COLO829 (cell line): ENCODE data around the gene ANGEL2.
"Not testable (repeated sequence)": the region's sequence is repeated elsewhere in the genome, so short reads cannot be mapped to it uniquely, and the experiment has no call there.

ENCODE experiments used
- DNase-seq: peaks from one replicate; pipeline ENCODE4 v3.0.0; 2012; ENCODE audit warnings: low spot score

ANGEL2 gene, protein sequence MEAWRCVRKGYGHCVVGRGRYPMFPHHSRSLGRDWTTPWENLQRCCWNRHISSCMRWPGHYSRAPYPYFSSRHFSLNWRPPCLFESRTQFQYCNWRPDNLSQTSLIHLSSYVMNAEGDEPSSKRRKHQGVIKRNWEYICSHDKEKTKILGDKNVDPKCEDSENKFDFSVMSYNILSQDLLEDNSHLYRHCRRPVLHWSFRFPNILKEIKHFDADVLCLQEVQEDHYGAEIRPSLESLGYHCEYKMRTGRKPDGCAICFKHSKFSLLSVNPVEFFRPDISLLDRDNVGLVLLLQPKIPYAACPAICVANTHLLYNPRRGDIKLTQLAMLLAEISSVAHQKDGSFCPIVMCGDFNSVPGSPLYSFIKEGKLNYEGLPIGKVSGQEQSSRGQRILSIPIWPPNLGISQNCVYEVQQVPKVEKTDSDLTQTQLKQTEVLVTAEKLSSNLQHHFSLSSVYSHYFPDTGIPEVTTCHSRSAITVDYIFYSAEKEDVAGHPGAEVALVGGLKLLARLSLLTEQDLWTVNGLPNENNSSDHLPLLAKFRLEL

DNA sequence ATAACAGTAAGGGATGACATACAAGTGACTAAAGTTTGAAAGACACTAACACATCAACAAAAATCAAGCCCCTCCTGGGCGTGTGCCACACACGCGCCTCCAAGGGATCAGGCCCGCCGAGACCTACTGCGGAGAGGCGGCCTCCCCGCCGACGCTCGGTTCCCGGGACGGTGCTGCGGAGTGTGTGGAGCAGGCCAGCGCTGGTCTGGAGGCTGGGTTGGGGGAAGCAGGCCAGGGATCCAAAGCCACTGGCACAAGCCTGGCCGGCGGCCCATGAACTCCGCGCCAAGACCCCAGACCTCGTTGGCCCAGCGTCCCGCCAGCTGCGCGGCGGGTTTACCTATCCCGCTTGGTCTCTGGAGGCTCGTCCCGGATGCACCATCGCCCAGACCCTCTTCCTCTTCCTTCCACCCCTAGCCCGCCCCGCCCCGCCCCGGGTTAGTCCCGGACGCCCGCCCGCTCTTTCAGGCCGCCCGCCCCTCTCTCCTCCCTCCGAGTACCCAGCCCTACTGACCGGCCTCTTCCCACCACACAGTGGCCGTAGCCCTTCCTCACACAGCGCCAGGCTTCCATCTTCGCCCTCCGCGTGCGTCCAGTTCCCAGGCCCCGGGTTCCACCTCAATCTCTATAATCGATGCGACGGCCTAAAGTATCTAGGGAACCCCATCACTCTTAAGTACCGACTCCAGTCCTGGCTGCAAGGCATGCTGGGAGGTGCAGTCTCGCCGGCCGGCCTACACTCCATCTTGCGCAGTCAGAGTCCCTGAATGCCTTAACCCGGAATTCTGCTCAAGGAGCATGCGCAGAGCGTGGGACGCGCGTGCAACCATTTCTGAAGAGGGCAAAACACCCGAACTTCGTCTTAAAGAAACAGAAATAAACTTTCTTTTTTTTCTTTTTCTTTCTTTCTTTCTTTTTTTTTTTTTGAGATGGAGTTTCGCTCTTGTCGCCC, at the start of gene ANGEL2:
ANGEL2 (minus strand) TSS at position 769 of the 952 bp plus-strand sequence; CDS start at position 573, 196 bp downstream.
- peak; percentile 97 for DNase-seq

DNA sequence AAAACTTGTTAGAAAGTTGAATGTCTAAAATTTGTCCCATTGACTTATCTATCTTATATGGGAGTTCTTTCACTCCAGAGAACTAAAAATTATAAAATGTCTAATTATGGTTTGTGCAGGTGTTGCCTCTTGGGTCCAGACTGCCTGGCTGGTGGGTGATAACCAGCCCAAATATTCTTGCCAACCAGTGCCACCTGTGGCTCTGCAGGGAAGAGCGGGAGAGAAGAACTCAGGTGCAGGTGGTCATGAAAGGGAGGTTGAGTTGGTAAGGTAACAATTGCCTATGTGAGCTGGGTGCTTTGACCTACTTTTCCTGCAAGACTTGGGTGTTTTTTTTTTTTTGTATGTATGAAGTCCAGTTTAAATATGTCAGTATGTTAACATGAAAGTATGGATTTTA, 45.6 kb upstream of the ANGEL2 start:
- DNase-seq = no peak

DNA sequence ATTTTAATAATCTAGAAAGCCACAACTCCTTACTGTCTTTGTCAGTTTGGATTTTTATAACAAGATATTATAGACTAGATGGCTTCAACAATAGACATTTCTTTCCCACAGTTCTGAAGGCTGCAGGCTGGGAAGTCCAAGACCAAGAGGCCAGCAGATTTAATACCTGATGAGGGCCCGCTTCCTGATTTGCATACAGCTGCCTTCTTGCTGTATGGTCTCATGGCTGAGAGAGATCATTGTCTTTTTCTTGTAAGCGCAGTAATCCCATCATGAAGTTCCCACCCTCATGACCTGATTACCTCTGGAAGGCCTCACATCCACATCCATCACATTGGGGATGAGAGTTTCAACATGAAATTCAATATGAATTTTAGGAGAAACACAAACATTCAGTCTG, 45.2 kb upstream of the ANGEL2 start:
- DNase-seq = no peak

DNA sequence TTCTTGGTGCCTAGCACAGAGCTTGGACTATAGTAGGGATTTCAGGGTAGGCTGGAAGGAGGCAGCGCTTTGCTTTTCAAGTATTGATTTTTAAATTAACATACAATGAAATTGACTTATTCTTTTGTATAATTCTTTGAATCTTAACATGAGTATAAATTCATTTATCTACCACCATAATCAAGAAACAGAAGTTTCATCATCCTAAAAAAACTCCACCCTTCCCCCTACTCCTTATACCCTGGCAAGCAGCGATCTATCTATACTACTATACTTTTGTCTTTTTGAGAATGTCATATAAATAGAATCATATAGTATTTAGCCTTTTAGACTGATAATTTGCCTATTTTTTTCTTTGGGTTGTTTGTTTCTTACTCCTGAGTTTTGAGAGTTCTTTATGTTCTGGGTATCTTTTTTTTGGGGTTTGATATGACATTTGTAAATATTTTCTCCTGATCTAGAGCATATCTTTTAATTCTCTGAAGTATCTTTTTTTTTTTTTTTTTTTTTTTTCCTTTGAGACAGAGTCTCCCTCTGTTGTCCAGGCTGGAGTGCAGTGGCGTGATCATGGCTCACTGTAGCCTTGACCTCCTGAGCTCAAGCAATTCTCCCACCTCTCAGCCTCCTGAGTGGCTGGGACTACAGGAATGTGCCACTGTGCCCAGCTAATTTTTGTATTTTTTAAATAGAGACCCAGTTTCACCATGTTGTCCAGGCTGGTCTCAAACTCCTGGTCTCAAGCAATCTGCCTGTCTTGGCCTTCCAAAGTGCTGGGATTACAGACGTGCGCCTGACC, 41.8 kb upstream of the ANGEL2 start:
- no peak for DNase-seq

DNA sequence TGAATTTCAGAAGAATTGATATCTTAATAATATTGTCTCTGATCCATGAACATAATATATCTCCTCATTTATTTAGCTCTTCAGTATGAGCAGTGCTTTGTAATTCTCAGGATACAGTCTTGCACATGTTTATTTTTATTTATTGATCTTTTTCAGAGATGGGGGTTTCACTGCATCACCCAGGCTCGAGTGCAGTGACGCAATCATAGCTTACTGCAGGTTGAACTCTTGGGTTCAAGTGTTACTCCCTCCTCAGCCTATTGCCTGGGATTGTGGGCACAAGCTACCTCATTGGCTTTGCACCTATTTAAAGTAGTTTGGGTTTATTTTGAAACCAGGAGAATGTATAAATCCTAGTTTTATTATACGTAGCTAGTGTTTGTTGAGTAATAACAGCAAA, 40.1 kb upstream of the ANGEL2 start:
- DNase-seq = no peak

DNA sequence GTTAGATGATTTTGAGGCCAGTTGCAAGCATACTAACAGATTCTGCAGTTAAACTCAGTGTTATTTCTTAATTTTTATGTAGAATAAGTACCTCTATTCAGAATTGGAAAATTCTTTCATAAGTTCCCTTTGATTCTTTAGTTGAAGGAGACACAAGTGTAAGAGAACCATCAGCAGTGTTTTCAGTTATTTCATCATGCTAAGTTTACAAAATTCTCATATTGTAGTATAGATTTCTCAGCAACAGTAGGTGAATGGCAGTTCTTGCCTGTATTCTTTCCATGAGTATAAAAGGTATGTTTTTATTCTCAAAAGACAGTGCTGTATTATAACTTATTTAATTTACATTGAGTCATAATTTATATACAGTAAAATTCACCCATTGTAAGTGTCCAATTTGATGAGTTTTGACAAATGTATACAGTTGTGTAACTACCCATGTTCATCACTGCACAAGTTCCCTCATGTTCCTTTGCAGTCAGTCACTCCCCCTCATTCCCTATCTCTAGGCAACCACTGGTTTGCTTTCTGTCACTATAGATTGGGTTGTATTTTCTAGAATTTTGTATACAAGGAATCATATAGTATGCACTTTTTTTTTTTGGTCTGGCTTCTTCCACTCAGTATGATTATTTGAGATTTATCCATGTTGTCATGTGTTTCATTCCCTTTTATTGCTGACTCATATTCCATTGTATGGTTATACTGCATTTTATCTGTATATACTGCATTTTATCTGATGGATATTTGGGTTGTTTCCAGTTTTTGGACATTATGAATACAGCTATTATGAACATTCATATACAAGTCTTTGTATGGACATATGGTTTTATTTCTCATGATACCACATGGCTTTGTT, 39.3 kb upstream of the ANGEL2 start:
- DNase-seq = no peak

DNA sequence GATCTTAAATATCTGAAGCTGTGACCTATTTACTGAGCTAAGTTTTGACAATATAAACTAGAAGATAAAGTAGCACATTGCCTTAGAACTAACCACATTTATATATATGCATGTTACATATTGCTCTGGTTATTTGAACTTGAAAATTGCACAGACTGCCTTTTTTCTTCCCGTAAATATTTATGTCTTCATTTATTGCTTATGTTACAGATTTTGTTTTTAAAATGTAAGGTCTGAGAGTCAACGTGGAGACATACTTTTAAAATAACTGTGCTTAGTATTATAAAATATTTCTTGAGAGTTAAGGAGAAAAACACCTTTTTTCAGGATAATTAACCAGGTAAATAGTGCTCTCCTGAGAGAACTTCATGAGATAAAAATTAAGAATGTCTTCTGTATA, 38.5 kb upstream of the ANGEL2 start:
- DNase-seq = no peak

DNA sequence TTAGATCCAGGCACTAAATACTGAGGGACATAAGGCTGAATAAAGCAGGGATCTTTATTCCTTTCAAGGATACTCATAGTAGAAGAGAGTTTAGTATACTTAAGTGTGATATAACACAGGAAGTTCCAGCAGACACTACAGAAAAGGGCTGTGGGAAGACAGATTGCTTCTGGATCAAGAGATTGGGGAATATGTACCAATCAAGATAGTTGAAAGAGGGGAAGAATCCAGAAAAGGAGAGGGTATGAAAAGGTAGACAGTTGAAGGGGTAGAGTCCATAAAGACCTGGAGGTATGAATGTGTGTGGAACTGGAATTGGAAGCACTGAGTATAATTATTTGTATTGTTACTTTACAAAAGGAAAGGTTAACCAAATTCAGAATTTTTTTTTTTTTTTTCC, 37.8 kb upstream of the ANGEL2 start:
- DNase-seq = no peak

DNA sequence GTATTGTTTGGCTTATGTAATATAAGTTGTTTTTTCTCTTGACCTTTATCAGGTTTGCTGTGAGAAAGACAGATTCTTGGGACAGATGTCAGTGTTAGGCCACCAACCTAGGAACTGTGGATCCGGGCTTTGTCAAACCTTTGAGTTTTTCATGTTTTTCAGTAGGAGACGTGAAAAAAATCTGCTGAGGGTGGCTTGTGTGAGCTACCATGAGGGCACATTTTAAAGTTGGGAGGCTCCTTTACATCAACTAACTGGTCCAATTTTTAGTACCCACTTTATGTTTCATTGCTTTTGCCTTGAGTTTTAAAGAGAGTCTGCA, 36.2 kb upstream of the ANGEL2 start:
- no peak for DNase-seq

DNA sequence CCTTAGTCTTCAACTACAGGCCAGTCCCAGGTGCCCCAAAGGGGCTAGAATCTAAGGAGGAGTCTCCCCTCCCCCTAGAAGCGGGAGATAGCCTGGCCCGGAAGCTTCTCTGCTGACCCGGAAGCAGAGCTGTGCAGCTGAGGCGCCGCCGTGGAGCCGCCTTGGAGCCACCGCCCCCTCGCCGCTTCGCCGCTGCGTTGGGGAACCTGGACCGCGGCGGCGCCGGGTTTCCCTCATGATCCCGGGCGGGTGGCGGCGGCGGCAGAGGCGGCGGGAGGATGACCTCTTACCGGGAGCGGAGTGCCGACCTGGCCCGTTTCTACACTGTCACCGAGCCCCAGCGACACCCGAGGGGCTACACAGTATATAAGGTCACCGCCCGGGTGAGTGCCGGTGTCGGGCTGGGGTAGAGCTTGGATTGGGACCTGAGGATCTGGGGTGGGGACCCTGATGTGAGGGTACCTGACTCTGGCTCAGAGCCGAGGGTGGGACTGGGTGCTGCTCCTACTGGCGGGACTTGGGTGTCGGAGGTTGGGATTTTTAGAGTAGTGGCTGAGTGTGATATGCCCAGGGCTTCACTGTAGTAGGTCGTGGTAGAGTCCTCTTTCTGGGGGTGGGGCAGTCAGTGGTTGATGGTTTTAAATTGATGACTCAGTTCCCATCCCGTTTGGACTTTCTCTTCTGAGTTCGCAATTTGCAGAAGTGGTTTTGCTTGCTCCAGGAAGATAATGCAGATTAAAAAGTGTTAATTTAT, 35.6 kb upstream of the ANGEL2 start, which contains the start of gene RPS6KC1:
RPS6KC1 (plus strand) TSS at position 115 of the 754 bp plus-strand sequence; CDS start at position 279, 164 bp downstream.
- DNase-seq = peak; percentile 87

DNA sequence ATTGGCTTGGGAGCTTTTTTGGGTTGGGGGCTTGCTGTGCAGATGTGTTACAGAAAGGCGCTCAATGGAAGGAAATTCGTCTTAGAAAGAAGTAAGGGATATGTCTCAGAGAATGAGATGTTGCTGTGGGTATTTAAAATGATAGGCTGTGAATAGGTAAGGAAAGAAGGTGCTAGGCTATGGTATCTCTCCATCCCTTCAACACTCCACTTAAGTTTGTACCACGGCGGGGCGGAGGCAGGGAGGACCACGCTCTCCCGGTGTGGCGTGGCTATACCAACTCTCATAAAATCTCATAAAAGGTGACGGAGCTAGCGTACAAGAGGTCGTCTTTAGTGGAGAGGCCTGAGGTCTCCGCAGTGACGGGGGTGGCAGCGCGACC, 35.1 kb upstream of the ANGEL2 start:
- no peak for DNase-seq

DNA sequence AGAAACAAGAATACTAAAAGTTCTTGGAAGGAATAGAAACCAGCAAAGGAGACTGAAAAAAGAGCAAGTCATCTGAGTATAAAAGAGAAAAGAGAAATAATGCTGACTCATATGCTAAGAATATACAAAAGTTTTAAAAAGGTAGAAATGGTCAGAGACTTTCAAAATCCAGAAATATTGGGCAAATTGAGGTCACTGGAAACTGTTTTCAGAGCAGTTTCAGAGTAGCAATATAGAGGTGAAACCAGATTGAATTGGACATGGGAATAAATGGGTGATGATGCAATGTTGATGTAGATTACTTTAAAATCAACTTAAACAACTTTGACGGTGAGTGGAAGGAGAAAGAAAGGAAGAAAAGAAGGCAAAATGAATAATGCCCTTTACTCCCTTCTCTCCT, 33.6 kb upstream of the ANGEL2 start:
- DNase-seq = no peak

DNA sequence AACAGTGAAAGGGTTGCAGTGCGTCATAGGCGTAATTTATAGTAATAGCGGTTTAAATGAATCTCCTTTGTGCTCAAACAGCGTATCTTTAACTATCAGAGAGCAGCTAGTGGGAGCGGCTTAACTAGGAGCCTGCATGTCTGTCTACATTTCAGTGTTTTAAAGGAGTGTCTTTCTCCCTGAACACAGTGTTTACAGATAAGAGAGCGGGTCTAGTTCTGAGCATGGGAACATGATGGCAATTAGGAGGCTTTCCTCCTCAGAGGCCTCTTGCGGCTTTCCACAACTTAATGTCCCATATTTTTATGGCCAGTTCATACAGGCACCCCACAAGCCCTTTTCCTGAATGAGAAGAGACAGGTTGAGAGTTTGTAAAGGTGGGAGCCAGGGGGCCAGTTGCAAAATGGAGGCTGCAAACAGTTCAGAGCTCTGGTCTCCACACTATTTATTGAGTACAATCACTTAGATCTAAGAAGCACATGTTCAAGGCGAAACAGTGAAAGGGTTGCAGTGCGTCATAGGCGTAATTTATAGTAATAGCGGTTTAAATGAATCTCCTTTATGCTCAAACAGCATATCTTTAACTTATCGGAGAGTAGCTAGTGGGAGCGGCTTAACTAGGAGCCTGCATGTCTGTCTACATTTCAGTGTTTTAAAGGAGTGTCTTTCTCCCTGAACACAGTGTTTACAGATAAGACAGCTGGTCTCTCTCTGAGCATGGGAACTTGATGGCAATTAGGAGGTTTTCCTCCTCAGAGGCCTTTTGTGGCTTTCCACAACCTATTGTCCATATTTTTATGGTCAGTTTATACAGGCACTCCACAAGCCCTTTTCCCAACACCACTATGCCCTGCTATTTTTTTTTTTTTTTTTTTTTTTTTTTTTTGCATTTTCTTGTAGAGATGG, 29.9 kb upstream of the ANGEL2 start:
- not testable (repeated sequence) for DNase-seq

DNA sequence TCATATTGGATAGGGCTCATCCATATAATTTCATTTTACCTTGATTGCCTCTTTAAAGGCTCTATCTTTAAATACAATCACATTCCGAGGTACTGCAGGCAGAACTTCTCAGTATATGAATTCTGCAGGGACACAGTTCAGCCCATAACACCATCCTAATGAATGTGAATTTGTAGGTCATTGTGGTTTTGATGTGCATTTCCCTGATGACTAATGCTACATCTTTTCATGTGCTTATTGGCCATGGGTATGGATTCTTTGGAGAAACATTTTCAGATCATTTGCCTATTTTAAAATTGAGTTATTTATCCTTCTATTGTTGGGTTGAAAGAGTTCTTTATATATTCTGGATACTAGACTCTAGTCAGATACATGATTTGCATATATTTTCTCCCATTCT, 25.8 kb upstream of the ANGEL2 start:
- DNase-seq = peak; percentile 41

DNA sequence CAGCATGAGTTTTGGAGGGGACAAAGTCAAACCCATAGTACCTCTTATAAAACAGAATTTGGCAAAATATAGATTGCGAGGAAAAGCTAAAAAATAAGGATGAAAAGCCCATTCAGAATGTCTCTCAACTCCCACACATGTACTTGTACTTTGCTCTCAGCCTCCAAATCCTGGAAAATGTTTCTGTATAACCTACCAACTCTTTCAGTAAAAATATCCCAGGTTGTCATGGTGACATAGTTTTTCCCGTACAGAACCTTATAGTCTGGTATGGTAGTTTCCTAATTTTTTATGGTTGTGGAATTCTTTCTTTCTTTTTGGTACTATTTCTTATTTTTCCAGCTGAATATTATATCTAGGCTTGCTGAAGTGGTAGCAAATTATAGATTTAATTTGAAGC, 19.9 kb upstream of the ANGEL2 start:
- DNase-seq = no peak

DNA sequence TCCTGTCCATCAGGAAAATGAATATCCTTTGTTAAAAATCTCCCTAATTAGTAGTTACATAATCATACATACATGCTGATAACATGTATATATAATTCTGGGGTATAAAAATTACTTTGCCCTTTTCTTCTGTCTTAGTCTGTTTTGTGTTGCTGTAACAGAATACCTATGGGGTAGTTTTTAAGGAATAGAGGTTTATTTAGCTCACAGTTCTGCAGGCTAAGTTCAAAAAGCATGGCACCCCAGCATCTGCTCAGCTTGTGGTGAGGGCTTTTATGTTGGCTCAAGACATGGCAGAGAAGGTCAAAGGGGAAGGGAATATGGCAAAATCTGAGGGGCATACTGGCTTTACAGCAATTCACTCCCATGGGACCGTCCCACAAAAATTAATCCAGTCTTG, 19.0 kb upstream of the ANGEL2 start:
- DNase-seq = no peak

DNA sequence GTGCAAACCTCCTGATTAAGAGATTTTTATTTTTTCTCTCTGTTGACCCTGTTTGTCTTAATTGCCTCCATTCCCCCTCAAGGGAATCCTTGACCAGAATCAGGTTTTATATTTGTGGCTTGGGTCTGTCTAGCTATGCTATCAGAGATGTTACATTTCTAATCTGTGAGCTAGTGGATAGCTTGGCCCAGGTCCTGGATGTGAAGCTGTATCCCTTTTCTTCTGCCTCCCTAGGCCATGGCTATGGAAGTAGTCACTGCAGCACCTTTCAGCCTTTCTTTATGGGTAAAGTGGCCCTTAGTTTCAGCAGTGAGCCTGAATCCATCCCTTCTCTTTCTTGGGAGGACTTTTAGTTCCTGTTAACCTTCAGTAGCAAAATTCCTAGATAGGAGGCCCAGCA, 17.0 kb upstream of the ANGEL2 start:
- DNase-seq = no peak

DNA sequence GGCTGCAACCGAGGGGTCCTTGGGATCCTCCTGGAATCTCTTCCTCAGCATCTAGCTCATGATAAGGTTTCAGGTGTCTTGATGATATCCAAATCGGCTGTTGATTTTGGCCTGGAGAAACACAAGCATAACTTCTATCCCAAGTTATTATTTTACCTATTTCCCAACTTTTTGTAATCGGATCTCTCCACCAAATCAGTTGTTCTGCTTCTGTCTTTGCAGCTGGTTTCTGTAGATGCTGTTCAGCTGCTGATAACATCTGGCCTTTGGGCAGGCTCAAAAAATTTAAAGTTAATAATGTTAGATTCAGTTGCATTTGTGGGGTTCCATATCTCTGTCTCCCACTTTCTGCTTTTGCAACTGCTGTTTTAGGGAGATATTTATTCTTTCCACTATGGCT, 11.4 kb upstream of the ANGEL2 start:
- not testable (repeated sequence) for DNase-seq

DNA sequence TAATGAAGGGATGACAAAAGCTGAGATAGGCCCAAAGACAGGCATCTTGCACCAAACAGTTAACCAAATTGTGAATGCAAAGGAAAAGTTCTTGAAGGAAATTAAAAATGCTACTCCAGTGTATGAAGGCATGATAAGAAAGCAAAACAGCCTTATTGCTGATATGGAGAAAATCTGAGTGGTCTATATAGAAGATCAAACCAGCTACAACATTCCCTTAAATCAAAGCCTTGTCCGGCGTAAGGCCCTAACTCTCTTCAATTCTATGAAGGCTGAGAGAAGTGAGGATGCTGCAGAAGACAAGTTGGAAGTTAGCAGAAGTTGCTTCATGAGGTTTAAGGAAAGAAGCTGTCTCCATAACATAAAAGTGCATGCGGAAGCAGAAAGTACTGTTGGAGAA, 4.3 kb upstream of the ANGEL2 start:
- no peak for DNase-seq
